ENCODE results near the gene DAAM1.

DNA sequence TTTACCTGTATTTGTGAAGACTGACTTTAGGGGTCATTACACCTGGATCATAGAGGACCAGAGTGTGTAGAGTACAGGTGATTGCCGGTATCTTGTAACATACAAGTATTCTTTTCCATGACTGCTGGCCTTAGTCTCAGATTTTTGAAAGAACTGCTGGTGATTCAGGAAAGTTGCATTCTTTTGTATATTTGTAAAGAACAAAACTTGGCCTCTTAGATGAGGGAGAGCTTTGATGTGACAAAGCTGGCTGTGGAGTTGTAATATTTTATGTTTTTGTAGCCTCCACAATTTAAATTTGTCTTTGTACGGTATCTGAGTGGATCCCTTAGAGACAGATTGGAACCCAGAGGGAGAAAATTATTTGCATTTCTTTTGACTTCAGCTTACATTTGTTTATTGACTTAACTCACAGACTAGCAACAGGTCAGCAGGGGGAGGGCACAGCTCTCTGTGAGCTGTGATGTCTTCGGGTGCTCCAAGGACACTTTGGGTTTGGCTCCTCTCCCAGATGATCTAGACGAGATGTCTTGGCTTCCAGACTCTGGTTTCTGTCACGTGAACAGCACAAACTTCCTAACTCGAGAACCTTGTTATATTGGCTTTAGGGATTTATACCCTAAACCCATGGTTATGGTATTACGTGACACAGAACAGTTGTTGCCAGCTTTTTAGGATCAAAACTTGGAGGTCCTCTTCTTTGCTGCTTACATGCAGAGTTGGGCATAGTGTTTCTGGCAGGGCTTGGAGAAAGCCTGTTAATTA lies 65.9 kb downstream of the DAAM1 start:
- TF ChIP-seq, protein P1, sequence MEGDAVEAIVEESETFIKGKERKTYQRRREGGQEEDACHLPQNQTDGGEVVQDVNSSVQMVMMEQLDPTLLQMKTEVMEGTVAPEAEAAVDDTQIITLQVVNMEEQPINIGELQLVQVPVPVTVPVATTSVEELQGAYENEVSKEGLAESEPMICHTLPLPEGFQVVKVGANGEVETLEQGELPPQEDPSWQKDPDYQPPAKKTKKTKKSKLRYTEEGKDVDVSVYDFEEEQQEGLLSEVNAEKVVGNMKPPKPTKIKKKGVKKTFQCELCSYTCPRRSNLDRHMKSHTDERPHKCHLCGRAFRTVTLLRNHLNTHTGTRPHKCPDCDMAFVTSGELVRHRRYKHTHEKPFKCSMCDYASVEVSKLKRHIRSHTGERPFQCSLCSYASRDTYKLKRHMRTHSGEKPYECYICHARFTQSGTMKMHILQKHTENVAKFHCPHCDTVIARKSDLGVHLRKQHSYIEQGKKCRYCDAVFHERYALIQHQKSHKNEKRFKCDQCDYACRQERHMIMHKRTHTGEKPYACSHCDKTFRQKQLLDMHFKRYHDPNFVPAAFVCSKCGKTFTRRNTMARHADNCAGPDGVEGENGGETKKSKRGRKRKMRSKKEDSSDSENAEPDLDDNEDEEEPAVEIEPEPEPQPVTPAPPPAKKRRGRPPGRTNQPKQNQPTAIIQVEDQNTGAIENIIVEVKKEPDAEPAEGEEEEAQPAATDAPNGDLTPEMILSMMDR (IDR thresholded peaks at IDR 0.05; ENCODE audit: borderline replicate concordance, extremely low read depth, low read length, poor library complexity, severe bottlenecking), result no peak
- no peak for TF ChIP-seq EZH2 (IDR thresholded peaks at IDR 0.05; ENCODE audit: borderline replicate concordance, low read depth, low read length, severe bottlenecking)
